Mammary epithelial cell (primary cell): ENCODE measurements around the gene SMYD3.

Experiments used
- EZH2 ChIP-seq: IDR thresholded peaks from 2 replicates; pipeline ENCODE4 v1.6.1; 2012; ENCODE audit warnings: low read length, inconsistent platforms, borderline replicate concordance
- TF ChIP-seq, protein P1 (sequence below), 2 donors: IDR thresholded peaks in 1 of 2; conservative IDR thresholded peaks in 1 of 2; 2 replicates each; pipeline ENCODE4 v1.5.1; 2011 to 2012; ENCODE audit warnings: inconsistent platforms in 2 of 2, low read length in 2 of 2, mild to moderate bottlenecking in 2 of 2, control low read depth in 1 of 2, low read depth in 1 of 2; ENCODE audit not compliant: insufficient read depth in 1 of 2; ENCODE audit errors: extremely low read depth in 1 of 2

- TF ChIP-seq, protein P1, sequence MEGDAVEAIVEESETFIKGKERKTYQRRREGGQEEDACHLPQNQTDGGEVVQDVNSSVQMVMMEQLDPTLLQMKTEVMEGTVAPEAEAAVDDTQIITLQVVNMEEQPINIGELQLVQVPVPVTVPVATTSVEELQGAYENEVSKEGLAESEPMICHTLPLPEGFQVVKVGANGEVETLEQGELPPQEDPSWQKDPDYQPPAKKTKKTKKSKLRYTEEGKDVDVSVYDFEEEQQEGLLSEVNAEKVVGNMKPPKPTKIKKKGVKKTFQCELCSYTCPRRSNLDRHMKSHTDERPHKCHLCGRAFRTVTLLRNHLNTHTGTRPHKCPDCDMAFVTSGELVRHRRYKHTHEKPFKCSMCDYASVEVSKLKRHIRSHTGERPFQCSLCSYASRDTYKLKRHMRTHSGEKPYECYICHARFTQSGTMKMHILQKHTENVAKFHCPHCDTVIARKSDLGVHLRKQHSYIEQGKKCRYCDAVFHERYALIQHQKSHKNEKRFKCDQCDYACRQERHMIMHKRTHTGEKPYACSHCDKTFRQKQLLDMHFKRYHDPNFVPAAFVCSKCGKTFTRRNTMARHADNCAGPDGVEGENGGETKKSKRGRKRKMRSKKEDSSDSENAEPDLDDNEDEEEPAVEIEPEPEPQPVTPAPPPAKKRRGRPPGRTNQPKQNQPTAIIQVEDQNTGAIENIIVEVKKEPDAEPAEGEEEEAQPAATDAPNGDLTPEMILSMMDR (conservative IDR thresholded peaks at IDR 0.05 in 1 of 2, IDR thresholded peaks at IDR 0.05 in 1 of 2; ENCODE audit: extremely low read depth in 1 of 2, insufficient read depth in 1 of 2, low read depth in 1 of 2, low read length in 2 of 2) = no peak
- no peak for TF ChIP-seq EZH2
Measured at GRCh38 chr1:245754463-245754961, 752.6 kb downstream of the SMYD3 start.
